ENCODE measurements around the gene TMEM123. TPM values are rescaled to one million over a fixed set of nuclear protein-coding genes. Genes with fewer than 3 reads are reported as not detected.

TMEM123 gene
- total and polyA plus RNA-seq, 2 of the 8 experiments (the other 6 are each of a cell fraction or from before 2014, with no cell fraction given), result 75.5 to 80.1 TPM

- Histone ChIP-seq H4K5ac (ENCODE audit: insufficient read length, low read depth, low read length) (no peak overlapping the region), H3K23me2 (ENCODE audit: low read depth, low read length) (no peaks in the 10 kb centered on the region), H2BK5ac (ENCODE audit: low read depth, low read length) (no peak overlapping the region), H3K79me1 (ENCODE audit: low read depth, low read length) (no peaks in the 10 kb centered on the region), H3K4me1 (replicated peaks in 1 of 4; ENCODE audit: control insufficient read depth in 3 of 4, insufficient read depth in 4 of 4, low read length in 3 of 4) (no peaks in the 10 kb centered on the region), H4K8ac (ENCODE audit: extremely low read depth, insufficient read depth, low read length) (no peak overlapping the region), H2AK5ac (ENCODE audit: low read depth, low read length) (no peak overlapping the region), H3K79me2 (ENCODE audit: control insufficient read depth in 1 of 2, insufficient read depth in 2 of 2, low read length in 2 of 2) (no peaks in the 10 kb centered on the region), H2BK12ac (ENCODE audit: low read depth, low read length) (no peak overlapping the region), H3K9ac (replicated peaks in 1 of 4; ENCODE audit: extremely low read depth in 1 of 4, low read depth in 3 of 4, low read length in 3 of 4) (no peak overlapping the region), H2AFZ (ENCODE audit: low read length) (no peak overlapping the region), H3K36me3 (ENCODE audit: control insufficient read depth in 2 of 4, insufficient read depth in 4 of 4, low read length in 3 of 4) (peaks cover 0 to 4% (median 0%) of the 10 kb centered on the region in 4 experiments; a peak in 3 of 8 replicates), H2BK120ac (replicated peaks; ENCODE audit: low read depth, low read length) (no peak overlapping the region), H3K27me3 (replicated peaks in 1 of 4; ENCODE audit: control insufficient read depth in 3 of 4, extremely low read depth in 1 of 4, insufficient read depth in 3 of 4, low read length in 3 of 4) (no peaks in the 10 kb centered on the region), H2BK15ac (ENCODE audit: low read length) (no peak overlapping the region), H3K4ac (replicated peaks; ENCODE audit: insufficient read length, low read depth, low read length) (no peak overlapping the region), H3K4me2 (ENCODE audit: insufficient read depth in 1 of 2, low read depth in 2 of 2, low read length in 2 of 2) (no peak overlapping the region), H2BK20ac (ENCODE audit: low read length) (no peak overlapping the region), H3K14ac (ENCODE audit: insufficient read length) (no peak overlapping the region), H4K91ac (replicated peaks; ENCODE audit: insufficient read length, low read length) (no peak overlapping the region), H3K9me3 (ENCODE audit: insufficient read depth in 2 of 2, low read depth in 1 of 2, low read length in 1 of 2) (no peaks in the 10 kb centered on the region), H3K56ac (replicated peaks; ENCODE audit: insufficient read length, low read depth, low read length) (no peak overlapping the region), H3K18ac (ENCODE audit: extremely low read depth, low read length) (no peak overlapping the region), H3K23ac (ENCODE audit: insufficient read length) (no peak overlapping the region), H3K4me3 (ENCODE audit: extremely low read depth in 1 of 4, insufficient read depth in 2 of 4, low read depth in 3 of 4, low read length in 4 of 4) (no peak overlapping the region), H3K27ac (ENCODE audit: low read depth, low read length) (no peak overlapping the region), H4K20me1 (replicated peaks in 1 of 2; ENCODE audit: control insufficient read depth in 1 of 2, insufficient read depth in 2 of 2, low read length in 2 of 2) (no peaks in the 10 kb centered on the region)
- TF ChIP-seq JUN (IDR thresholded peaks at IDR 0.05; ENCODE audit: low read depth, low read length), result no peak
- TF ChIP-seq SRF (IDR thresholded peaks at IDR 0.05; ENCODE audit: low read depth, low read length), result no peak
- no peak for TF ChIP-seq CTCF (IDR thresholded peaks at IDR 0.05; ENCODE audit: control extremely low read depth in 1 of 3, insufficient read depth in 1 of 3, low read depth in 1 of 3, low read length in 3 of 3)
- TF ChIP-seq SP4 (IDR thresholded peaks at IDR 0.05; ENCODE audit: low read length), result no peak
- no peak for TF ChIP-seq KDM4A (IDR thresholded peaks at IDR 0.05; ENCODE audit: low read depth, low read length, severe bottlenecking)
- no peak for TF ChIP-seq CREB1 (IDR thresholded peaks at IDR 0.05)
- TF ChIP-seq NANOG (IDR thresholded peaks at IDR 0.05; ENCODE audit: insufficient read depth, low read depth, low read length, poor library complexity, severe bottlenecking), result no peak
- TF ChIP-seq EZH2 (IDR thresholded peaks at IDR 0.05; ENCODE audit: low read depth, low read length, severe bottlenecking), result no peak
- TF ChIP-seq RNF2 (IDR thresholded peaks at IDR 0.05; ENCODE audit: borderline replicate concordance, low read depth, low read length, missing control alignments, poor library complexity, severe bottlenecking), result no peak
- 97% methylated on average over 4 of the region's 4 CpGs; no CpG with 5 or more reads in 1 of the 2 experiments for WGBS, 2 experiments (ENCODE audit: extremely low coverage in 1 of 2, insufficient coverage in 1 of 2, insufficient read length in 1 of 2, insufficient replicate concordance in 2 of 2, low coverage in 1 of 2, low lambda C conversion rate in 2 of 2, missing lambda C conversion rate in 1 of 2)
- ChIA-PET CTCF (ENCODE audit: partially characterized antibody) (interaction anchor here (1.0 to 6.7 kb wide), 11 partner anchors 10 to 225 kb away, joined by 4 to 115 read pairs (median 9); no protein-coding TSS in a partner anchor), POLR2A (ENCODE audit: partially characterized antibody) (interaction anchor here (1.3 to 1.4 kb wide), 2 partner anchors 9 to 14 kb away, joined by 3 read pairs; no protein-coding TSS in a partner anchor)
- DNase-seq (ENCODE audit: low read depth in 1 of 2, low spot score in 2 of 2) (no peak), FAIRE-seq (no peak)
Observed at GRCh38 chr11:102389253-102389652, 63.3 kb downstream of the TMEM123 start.
